RWPE2 (cell line): ENCODE data around the gene TASOR.

Experiments
- ATAC-seq: fragments of 200-7000 bp; cut with Tn5 transposase; 3 replicates; pipeline ENCODE4 v1.9.1; 2021; ENCODE audit warnings: low read depth
- DNase-seq: peaks from one replicate; pipeline ENCODE4 v3.0.0-alpha.2; 2020; ENCODE audit warnings: low spot score
- H3K27ac ChIP-seq: fragments of 450-650 bp; 2 replicates; pipeline ENCODE4 v1.5.1; 2017; ENCODE audit warnings: mild to moderate bottlenecking; ENCODE audit not compliant: poor library complexity, severe bottlenecking
- H3K27me3 ChIP-seq: fragments of 250-450 bp; sonication (Bioruptor Pico); 2 replicates; pipeline ENCODE4 v1.5.1; 2021; ENCODE audit warnings: mild to moderate bottlenecking, moderate library complexity; ENCODE audit not compliant: insufficient read depth, poor library complexity, severe bottlenecking
- H3K36me3 ChIP-seq: fragments of 250-450 bp; sonication (Bioruptor Pico); 2 replicates; pipeline ENCODE4 v1.5.1; 2020; ENCODE audit warnings: low read depth, mild to moderate bottlenecking, moderate library complexity
- H3K4me1 ChIP-seq: fragments of 250-450 bp; sonication (Bioruptor Pico); 2 replicates; pipeline ENCODE4 v1.5.1; 2021; ENCODE audit warnings: mild to moderate bottlenecking, moderate library complexity; ENCODE audit not compliant: insufficient read depth, poor library complexity, severe bottlenecking
- H3K4me3 ChIP-seq: fragments of 250-450 bp; sonication (Bioruptor Pico); 2 replicates; pipeline ENCODE4 v1.5.1; 2021; ENCODE audit warnings: mild to moderate bottlenecking, moderate library complexity; ENCODE audit not compliant: severe bottlenecking
- H3K9me3 ChIP-seq: fragments of 250-450 bp; sonication (Bioruptor Pico); 2 replicates; pipeline ENCODE4 v1.5.1; 2021; ENCODE audit warnings: mild to moderate bottlenecking, moderate library complexity; ENCODE audit not compliant: severe bottlenecking
- CTCF ChIP-seq: fragments of 450-650 bp; IDR thresholded peaks from one replicate; pipeline ENCODE4 v1.5.1; 2017; ENCODE audit warnings: mild to moderate bottlenecking, moderate library complexity; ENCODE audit not compliant: poor library complexity, severe bottlenecking

TASOR gene

GRCh38 chr3:56691165-56692000 lies 8.3 kb upstream of the TASOR start:
- H3K9me3 ChIP-seq = no peaks in the 10 kb centered on the region
- DNase-seq (no peak), ATAC-seq (peak; percentile 96)
- H3K4me3 ChIP-seq = no peak overlapping the region
- peaks cover 21% of the 10 kb centered on the region for H3K4me1 ChIP-seq
- no peak for TF ChIP-seq CTCF
- no peaks in the 10 kb centered on the region for H3K36me3 ChIP-seq
- no peaks in the 10 kb centered on the region for H3K27me3 ChIP-seq
- H3K27ac ChIP-seq = peak overlapping the region; percentile 61

GRCh38 chr3:56689303-56689702 lies 6.2 kb upstream of the TASOR start:
- H3K4me3 ChIP-seq = no peak overlapping the region
- H3K36me3 ChIP-seq = no peaks in the 10 kb centered on the region
- no peaks in the 10 kb centered on the region for H3K27me3 ChIP-seq
- ATAC-seq (no peak), DNase-seq (no peak)
- TF ChIP-seq CTCF = no peak
- H3K9me3 ChIP-seq = no peaks in the 10 kb centered on the region
- H3K27ac ChIP-seq = no peak overlapping the region
- peaks cover 18% of the 10 kb centered on the region for H3K4me1 ChIP-seq

GRCh38 chr3:56688191-56688590 lies 5.1 kb upstream of the TASOR start:
- no peak for ATAC-seq
- H3K9me3 ChIP-seq = peaks cover 2% of the 10 kb centered on the region
- DNase-seq = no peak
- H3K4me3 ChIP-seq = no peak overlapping the region
- H3K36me3 ChIP-seq = 0 out of 2 replicates have a peak, but pooled peaks cover 3% of the 10 kb centered on the region
- no peaks in the 10 kb centered on the region for H3K27me3 ChIP-seq
- no peak for TF ChIP-seq CTCF
- H3K27ac ChIP-seq = peak overlapping the region; percentile 2
- H3K4me1 ChIP-seq = peaks cover 20% of the 10 kb centered on the region

GRCh38 chr3:56684029-56684428 lies 964 bp upstream of the TASOR start:
- Histone ChIP-seq H3K36me3 (peaks cover 29% of the 10 kb centered on the region), H3K4me1 (peaks cover 36% of the 10 kb centered on the region), H3K9me3 (peaks cover 2% of the 10 kb centered on the region), H3K27me3 (no peaks in the 10 kb centered on the region), H3K4me3 (no peak overlapping the region), H3K27ac (no peak overlapping the region)
- no peak for DNase-seq
- no peak for ATAC-seq
- no peak for TF ChIP-seq CTCF
